ENCODE measurements around the gene TIGAR. TPM values are rescaled to one million over a fixed set of nuclear protein-coding genes. Genes with fewer than 3 reads are reported as not detected.

The TIGAR gene
- total and polyA plus RNA-seq, 2 of the 8 experiments (the other 6 are each of a cell fraction or from before 2014, with no cell fraction given) = 3.8 to 26.4 TPM

- Histone ChIP-seq H4K8ac (ENCODE audit: extremely low read depth, insufficient read depth, low read length) (peak overlapping the region; percentile 86; the same call in 1 of the 2 replicates), H3K56ac (replicated peaks; ENCODE audit: insufficient read length, low read depth, low read length) (no peak overlapping the region), H2BK120ac (replicated peaks; ENCODE audit: low read depth, low read length) (no peak overlapping the region), H3K4me3 (ENCODE audit: extremely low read depth in 1 of 4, insufficient read depth in 2 of 4, low read depth in 3 of 4, low read length in 4 of 4) (no peak overlapping the region), H3K9ac (replicated peaks in 1 of 4; ENCODE audit: extremely low read depth in 1 of 4, low read depth in 3 of 4, low read length in 3 of 4) (no peak overlapping the region), H2AK5ac (ENCODE audit: low read depth, low read length) (no peak overlapping the region), H3K27ac (ENCODE audit: low read depth, low read length) (no peak overlapping the region), H2BK15ac (ENCODE audit: low read length) (no peak overlapping the region), H3K9me3 (ENCODE audit: insufficient read depth in 2 of 2, low read depth in 1 of 2, low read length in 1 of 2) (no peaks in the 10 kb centered on the region), H3K14ac (ENCODE audit: insufficient read length) (no peak overlapping the region), H3K23ac (ENCODE audit: insufficient read length) (no peak overlapping the region), H3K18ac (ENCODE audit: extremely low read depth, low read length) (no peak overlapping the region), H3K36me3 (ENCODE audit: control insufficient read depth in 2 of 4, insufficient read depth in 4 of 4, low read length in 3 of 4) (no peaks in the 10 kb centered on the region), H4K20me1 (replicated peaks in 1 of 2; ENCODE audit: control insufficient read depth in 1 of 2, insufficient read depth in 2 of 2, low read length in 2 of 2) (no peaks in the 10 kb centered on the region), H2BK20ac (ENCODE audit: low read length) (no peak overlapping the region), H3K79me1 (ENCODE audit: low read depth, low read length) (no peaks in the 10 kb centered on the region), H4K91ac (replicated peaks; ENCODE audit: insufficient read length, low read length) (no peak overlapping the region), H4K5ac (ENCODE audit: insufficient read length, low read depth, low read length) (no peak overlapping the region), H3K4me1 (replicated peaks in 1 of 4; ENCODE audit: control insufficient read depth in 3 of 4, insufficient read depth in 4 of 4, low read length in 3 of 4) (no peaks in the 10 kb centered on the region), H3K23me2 (ENCODE audit: low read depth, low read length) (no peaks in the 10 kb centered on the region), H3K27me3 (replicated peaks in 1 of 4; ENCODE audit: control insufficient read depth in 3 of 4, extremely low read depth in 1 of 4, insufficient read depth in 3 of 4, low read length in 3 of 4) (peaks cover 0 to 1% (median 0%) of the 10 kb centered on the region in 4 experiments; a peak in 1 of 7 replicates), H3K79me2 (ENCODE audit: control insufficient read depth in 1 of 2, insufficient read depth in 2 of 2, low read length in 2 of 2) (no peaks in the 10 kb centered on the region), H3K4ac (replicated peaks; ENCODE audit: insufficient read length, low read depth, low read length) (no peak overlapping the region), H2BK12ac (ENCODE audit: low read depth, low read length) (no peak overlapping the region), H2BK5ac (ENCODE audit: low read depth, low read length) (no peak overlapping the region), H3K4me2 (ENCODE audit: insufficient read depth in 1 of 2, low read depth in 2 of 2, low read length in 2 of 2) (no peak overlapping the region), H2AFZ (ENCODE audit: low read length) (no peak overlapping the region)
- ChIA-PET CTCF (ENCODE audit: partially characterized antibody) (interaction anchor here (1.6 kb wide), 1 partner anchor 11 kb away, joined by 3 read pairs; no protein-coding TSS in a partner anchor), POLR2A (ENCODE audit: partially characterized antibody) (no interaction called here)
- WGBS, 2 experiments (ENCODE audit: extremely low coverage in 1 of 2, insufficient coverage in 1 of 2, insufficient read length in 1 of 2, insufficient replicate concordance in 2 of 2, low coverage in 1 of 2, low lambda C conversion rate in 2 of 2, missing lambda C conversion rate in 1 of 2) = 86% methylated on average over 15 of the region's 15 CpGs; no CpG with 5 or more reads in 1 of the 2 experiments
- DNase-seq (ENCODE audit: low read depth in 1 of 2, low spot score in 2 of 2) (no peak), FAIRE-seq (no peak)
- no peak for TF ChIP-seq SIRT6 (IDR thresholded peaks at IDR 0.05; ENCODE audit: low read length)
- no peak for TF ChIP-seq SIX5 (IDR thresholded peaks at IDR 0.05; ENCODE audit: low read depth, low read length)
- no peak for TF ChIP-seq KDM4A (IDR thresholded peaks at IDR 0.05; ENCODE audit: low read depth, low read length, severe bottlenecking)
- no peak for TF ChIP-seq SP1 (IDR thresholded peaks at IDR 0.05; ENCODE audit: low read depth, low read length)
- TF ChIP-seq RFX5 (IDR thresholded peaks at IDR 0.05; ENCODE audit: borderline replicate concordance, low read depth, low read length) = no peak
These were observed 71.3 kb downstream of the TIGAR start for GRCh38 chr12:4392223-4392742.
